GM21737 (cell line): ENCODE data around the gene WDR7.

Source experiments
- ATAC-seq: cut with Tn5 transposase; IDR thresholded peaks from one replicate; pipeline ENCODE4 v1.9.1; 2021; ENCODE audit warnings: mild to moderate bottlenecking, moderate library complexity; ENCODE audit not compliant: unreplicated experiment

WDR7 gene

GRCh38 chr18:57063601-57064103 is 412.5 kb downstream of the WDR7 start:
- no peak for ATAC-seq

- no peak for ATAC-seq
Measured at GRCh38 chr18:57073501-57074187, 422.5 kb downstream of the WDR7 start.

- no peak for ATAC-seq
Measured at GRCh38 chr18:57075716-57076400, 424.7 kb downstream of the WDR7 start.

- no peak for ATAC-seq
Measured at GRCh38 chr18:57077005-57077765, 426.0 kb downstream of the WDR7 start.

- ATAC-seq = peak; percentile 94
Measured at GRCh38 chr18:57077786-57078552, 426.8 kb downstream of the WDR7 start.

- ATAC-seq = no peak
Measured at GRCh38 chr18:57078614-57079013, 427.5 kb downstream of the WDR7 start.

- no peak for ATAC-seq
Measured at GRCh38 chr18:57080479-57080878, 429.3 kb downstream of the WDR7 start.

- ATAC-seq = no peak
Measured at GRCh38 chr18:57081899-57082298, 430.7 kb downstream of the WDR7 start.

GRCh38 chr18:57083485-57083884 is 432.3 kb downstream of the WDR7 start:
- no peak for ATAC-seq

- peak; percentile 79 for ATAC-seq
Measured at GRCh38 chr18:57084331-57085271, 433.4 kb downstream of the WDR7 start.

- no peak for ATAC-seq
Measured at GRCh38 chr18:57085371-57085770, 434.2 kb downstream of the WDR7 start.

GRCh38 chr18:57086163-57086562 is 435.0 kb downstream of the WDR7 start:
- no peak for ATAC-seq
